ENCODE data around the gene RPS21.

DNA sequence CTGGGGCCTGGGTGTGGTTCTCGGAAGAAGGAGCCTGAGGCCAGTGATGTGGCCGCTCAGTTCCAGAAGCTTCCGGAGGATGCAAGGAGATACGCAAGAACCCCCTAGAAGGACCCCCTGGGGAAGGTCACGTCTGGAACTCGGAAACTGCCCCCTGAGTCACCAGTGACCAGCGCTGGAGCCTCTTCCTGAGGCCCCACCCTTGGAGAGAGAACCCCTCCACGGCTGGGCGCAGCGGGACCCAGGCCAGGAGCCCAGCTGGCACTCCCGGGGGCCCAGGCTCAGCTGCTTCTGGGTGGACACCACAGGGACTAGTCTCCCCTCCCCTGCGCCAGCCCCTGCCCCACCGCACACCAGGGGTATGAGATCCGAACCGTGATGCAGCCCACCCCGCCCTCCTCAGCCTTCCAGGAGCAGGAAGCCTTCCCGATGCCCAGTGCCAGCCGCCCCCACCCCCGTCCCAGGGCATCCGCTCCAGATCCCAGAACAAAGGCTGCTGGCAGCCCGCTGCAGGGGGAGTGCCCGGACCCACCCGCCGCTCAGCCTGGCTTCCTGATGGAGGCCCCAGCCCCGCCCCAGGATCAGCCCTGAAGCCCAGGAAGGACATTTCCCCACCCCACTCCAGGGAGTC is 27.3 kb upstream of the RPS21 start:
- TF ChIP-seq MAFK (IDR thresholded peaks at IDR 0.05; ENCODE audit: low read depth, low read length) (no peak), RAD21 (IDR thresholded peaks at IDR 0.05; ENCODE audit: low read length) (no peak), SMC3 (IDR thresholded peaks at IDR 0.05; ENCODE audit: low read depth, low read length) (no peak), POLR2A (IDR thresholded peaks at IDR 0.05; ENCODE audit: low read depth, low read length) (no peak), RFX5 (IDR thresholded peaks at IDR 0.05; ENCODE audit: low read depth, low read length) (no peak), RCOR1 (IDR thresholded peaks at IDR 0.05; ENCODE audit: insufficient replicate concordance, low read length) (no peak), BHLHE40 (IDR thresholded peaks at IDR 0.05; ENCODE audit: low read depth, low read length) (no peak), FOS (IDR thresholded peaks at IDR 0.05; ENCODE audit: low read depth, low read length) (no peak), CEBPB (IDR thresholded peaks at IDR 0.05; ENCODE audit: low read depth, low read length) (no peak), CHD1 (IDR thresholded peaks at IDR 0.05; ENCODE audit: low read depth, low read length) (no peak)
- TF ChIP-seq, protein P1, sequence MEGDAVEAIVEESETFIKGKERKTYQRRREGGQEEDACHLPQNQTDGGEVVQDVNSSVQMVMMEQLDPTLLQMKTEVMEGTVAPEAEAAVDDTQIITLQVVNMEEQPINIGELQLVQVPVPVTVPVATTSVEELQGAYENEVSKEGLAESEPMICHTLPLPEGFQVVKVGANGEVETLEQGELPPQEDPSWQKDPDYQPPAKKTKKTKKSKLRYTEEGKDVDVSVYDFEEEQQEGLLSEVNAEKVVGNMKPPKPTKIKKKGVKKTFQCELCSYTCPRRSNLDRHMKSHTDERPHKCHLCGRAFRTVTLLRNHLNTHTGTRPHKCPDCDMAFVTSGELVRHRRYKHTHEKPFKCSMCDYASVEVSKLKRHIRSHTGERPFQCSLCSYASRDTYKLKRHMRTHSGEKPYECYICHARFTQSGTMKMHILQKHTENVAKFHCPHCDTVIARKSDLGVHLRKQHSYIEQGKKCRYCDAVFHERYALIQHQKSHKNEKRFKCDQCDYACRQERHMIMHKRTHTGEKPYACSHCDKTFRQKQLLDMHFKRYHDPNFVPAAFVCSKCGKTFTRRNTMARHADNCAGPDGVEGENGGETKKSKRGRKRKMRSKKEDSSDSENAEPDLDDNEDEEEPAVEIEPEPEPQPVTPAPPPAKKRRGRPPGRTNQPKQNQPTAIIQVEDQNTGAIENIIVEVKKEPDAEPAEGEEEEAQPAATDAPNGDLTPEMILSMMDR (conservative IDR thresholded peaks at IDR 0.05; ENCODE audit: low read depth, low read length), result no peak
- TF ChIP-seq, protein P2, sequence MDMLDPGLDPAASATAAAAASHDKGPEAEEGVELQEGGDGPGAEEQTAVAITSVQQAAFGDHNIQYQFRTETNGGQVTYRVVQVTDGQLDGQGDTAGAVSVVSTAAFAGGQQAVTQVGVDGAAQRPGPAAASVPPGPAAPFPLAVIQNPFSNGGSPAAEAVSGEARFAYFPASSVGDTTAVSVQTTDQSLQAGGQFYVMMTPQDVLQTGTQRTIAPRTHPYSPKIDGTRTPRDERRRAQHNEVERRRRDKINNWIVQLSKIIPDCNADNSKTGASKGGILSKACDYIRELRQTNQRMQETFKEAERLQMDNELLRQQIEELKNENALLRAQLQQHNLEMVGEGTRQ (IDR thresholded peaks at IDR 0.05; ENCODE audit: low read depth, low read length), result no peak
- TF ChIP-seq, protein P3, sequence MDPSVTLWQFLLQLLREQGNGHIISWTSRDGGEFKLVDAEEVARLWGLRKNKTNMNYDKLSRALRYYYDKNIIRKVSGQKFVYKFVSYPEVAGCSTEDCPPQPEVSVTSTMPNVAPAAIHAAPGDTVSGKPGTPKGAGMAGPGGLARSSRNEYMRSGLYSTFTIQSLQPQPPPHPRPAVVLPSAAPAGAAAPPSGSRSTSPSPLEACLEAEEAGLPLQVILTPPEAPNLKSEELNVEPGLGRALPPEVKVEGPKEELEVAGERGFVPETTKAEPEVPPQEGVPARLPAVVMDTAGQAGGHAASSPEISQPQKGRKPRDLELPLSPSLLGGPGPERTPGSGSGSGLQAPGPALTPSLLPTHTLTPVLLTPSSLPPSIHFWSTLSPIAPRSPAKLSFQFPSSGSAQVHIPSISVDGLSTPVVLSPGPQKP (IDR thresholded peaks at IDR 0.05; ENCODE audit: borderline replicate concordance, low read depth, low read length), result no peak

All from IMR-90 (cell line).